ENCODE results near the gene CUX1.

GRCh38 chr7:102322202-102322715 is 504.8 kb downstream of the CUX1 start:
- TF ChIP-seq CTCF (IDR thresholded peaks at IDR 0.05) (no peak), POLR2A (IDR thresholded peaks at IDR 0.05) (no peak)

All from esophagus squamous epithelium (tissue), 4 donors.